Thyroid gland (tissue), 4 donors: ENCODE data around the gene SMCO1. TPM values are rescaled to one million over a fixed set of nuclear protein-coding genes. Genes with fewer than 3 reads are reported as not detected.

Experiments
- DNase-seq, 2 donors: peaks; one replicate each; pipeline ENCODE4 v3.0.0-alpha.2; 2019
- H3K27ac ChIP-seq, 3 donors: fragments of 200-600 bp; sonication (generic); 1 replicate in 2 of 3; 2 replicates in 1 of 3; pipeline ENCODE4 v1.5.1; 2016 to 2019; ENCODE audit warnings: mild to moderate bottlenecking in 1 of 3, moderate library complexity in 1 of 3
- H3K27me3 ChIP-seq: fragments of 200-600 bp; sonication (generic); one replicate; pipeline ENCODE4 v1.5.1; 2019
- H3K36me3 ChIP-seq, 2 donors: fragments of 200-600 bp; sonication (generic); one replicate each; pipeline ENCODE4 v1.5.1; 2016 to 2019
- H3K4me1 ChIP-seq, 2 donors: fragments of 200-600 bp; sonication (generic); one replicate each; pipeline ENCODE4 v1.5.1; 2017 to 2019
- H3K4me3 ChIP-seq, 3 donors: fragments of 200-600 bp; sonication (generic); replicated peaks in 1 of 3; 1 replicate in 2 of 3; 2 replicates in 1 of 3; pipeline ENCODE4 v1.5.1; 2016; ENCODE audit warnings: mild to moderate bottlenecking in 1 of 3
- H3K9me3 ChIP-seq: fragments of 200-600 bp; sonication (generic); one replicate; pipeline ENCODE4 v1.5.1; 2017
- POLR2A ChIP-seq, 2 donors: fragments of 450-650 bp; IDR thresholded peaks; one replicate each; pipeline ENCODE4 v1.6.1; 2017; ENCODE audit warnings: antibody characterized with exemption in 2 of 2, mild to moderate bottlenecking in 2 of 2, moderate library complexity in 1 of 2
- WGBS, 2 donors: methylation state at CpG; one replicate each; pipeline ENCODE4 v1.1.5; 2017; 5-methylcytosine and 5-hydroxymethylcytosine counted together
- intact Hi-C: fragments of 100-400 bp; cut with DNase I; formaldehyde crosslinking; loops from one replicate; pipeline ENCODE4 v1.15.1; 2023
- total RNA-seq, 4 donors: library from RNA; depleted of rRNA; stranded (reverse); fragments of >200 nt; gene quantifications; one replicate each; pipeline ENCODE4 v1.2.3, GENCODE V29; 2016
- TF ChIP-seq, protein P1 (sequence below), 6 experiments: fragments of 200-600 bp in 3 of 6; fragments of 450-650 bp in 3 of 6; sonication (generic) in 3 of 6; IDR thresholded peaks; one replicate each; pipeline ENCODE4 v1.5.1; 2016 to 2019; ENCODE audit warnings: antibody characterized with exemption in 6 of 6, mild to moderate bottlenecking in 2 of 6, inconsistent platforms in 1 of 6, moderate library complexity in 1 of 6

The SMCO1 gene, protein sequence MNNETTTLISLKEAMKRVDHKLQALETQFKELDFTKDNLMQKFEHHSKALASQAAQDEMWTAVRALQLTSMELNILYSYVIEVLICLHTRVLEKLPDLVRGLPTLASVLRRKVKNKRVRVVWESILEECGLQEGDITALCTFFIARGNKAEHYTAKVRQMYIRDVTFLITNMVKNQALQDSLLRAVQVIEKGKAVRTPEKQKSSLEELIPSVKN
- total RNA-seq = not detected

DNA sequence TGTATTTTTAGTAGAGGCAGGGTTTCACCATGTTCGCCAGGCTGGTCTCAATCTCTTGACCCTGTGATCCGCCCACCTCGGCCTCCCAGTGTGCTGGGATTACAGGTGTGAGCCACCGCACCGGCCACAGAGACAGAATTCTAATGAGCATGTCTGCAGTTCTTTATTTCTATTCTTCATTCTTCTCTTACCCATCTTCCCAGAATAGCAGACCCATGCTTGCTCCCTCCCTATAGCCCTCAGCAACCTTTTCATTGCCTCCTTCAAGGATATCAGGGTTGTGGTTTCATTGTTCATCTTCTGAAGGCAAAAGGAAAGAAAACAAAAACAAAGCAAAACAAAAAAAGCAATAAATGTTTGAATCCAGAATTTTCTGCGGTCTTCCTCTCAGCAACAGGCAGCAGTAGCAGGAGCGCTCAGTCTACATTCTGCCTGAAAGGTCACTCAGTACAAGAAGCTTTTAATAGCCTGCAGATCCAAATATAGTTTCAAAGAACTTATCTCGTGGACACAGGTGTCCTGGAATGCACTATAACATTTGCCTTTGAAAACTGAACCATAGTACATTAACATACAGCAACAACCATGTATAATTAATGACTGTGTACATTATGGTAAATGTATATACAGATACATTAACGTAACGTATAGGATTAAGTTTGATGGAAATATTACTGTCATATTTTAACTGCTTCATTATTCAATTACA lies at the start of gene SMCO1:
Gene SMCO1 (minus strand): TSS at position 434 of the 709 bp plus-strand sequence. CDS start 137 bp downstream, at position 297.
- no peaks in the 10 kb centered on the region for H3K36me3 ChIP-seq
- no peaks in the 10 kb centered on the region for H3K9me3 ChIP-seq
- 92 to 94% methylated on average over 10 of the region's 10 CpGs for WGBS, 2 donors
- no peak within 1 kb of the TSS for H3K27ac ChIP-seq
- H3K4me3 ChIP-seq = no peak within 1 kb of the TSS
- intact Hi-C loops = no loop called here
- H3K27me3 ChIP-seq = no peaks in the 10 kb centered on the region
- no peak for TF ChIP-seq POLR2A (IDR thresholded peaks at IDR 0.05)
- TF ChIP-seq, protein P1, sequence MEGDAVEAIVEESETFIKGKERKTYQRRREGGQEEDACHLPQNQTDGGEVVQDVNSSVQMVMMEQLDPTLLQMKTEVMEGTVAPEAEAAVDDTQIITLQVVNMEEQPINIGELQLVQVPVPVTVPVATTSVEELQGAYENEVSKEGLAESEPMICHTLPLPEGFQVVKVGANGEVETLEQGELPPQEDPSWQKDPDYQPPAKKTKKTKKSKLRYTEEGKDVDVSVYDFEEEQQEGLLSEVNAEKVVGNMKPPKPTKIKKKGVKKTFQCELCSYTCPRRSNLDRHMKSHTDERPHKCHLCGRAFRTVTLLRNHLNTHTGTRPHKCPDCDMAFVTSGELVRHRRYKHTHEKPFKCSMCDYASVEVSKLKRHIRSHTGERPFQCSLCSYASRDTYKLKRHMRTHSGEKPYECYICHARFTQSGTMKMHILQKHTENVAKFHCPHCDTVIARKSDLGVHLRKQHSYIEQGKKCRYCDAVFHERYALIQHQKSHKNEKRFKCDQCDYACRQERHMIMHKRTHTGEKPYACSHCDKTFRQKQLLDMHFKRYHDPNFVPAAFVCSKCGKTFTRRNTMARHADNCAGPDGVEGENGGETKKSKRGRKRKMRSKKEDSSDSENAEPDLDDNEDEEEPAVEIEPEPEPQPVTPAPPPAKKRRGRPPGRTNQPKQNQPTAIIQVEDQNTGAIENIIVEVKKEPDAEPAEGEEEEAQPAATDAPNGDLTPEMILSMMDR (IDR thresholded peaks at IDR 0.05) = no peak
- DNase-seq = no peak
- H3K4me1 ChIP-seq = no peaks in the 10 kb centered on the region

DNA sequence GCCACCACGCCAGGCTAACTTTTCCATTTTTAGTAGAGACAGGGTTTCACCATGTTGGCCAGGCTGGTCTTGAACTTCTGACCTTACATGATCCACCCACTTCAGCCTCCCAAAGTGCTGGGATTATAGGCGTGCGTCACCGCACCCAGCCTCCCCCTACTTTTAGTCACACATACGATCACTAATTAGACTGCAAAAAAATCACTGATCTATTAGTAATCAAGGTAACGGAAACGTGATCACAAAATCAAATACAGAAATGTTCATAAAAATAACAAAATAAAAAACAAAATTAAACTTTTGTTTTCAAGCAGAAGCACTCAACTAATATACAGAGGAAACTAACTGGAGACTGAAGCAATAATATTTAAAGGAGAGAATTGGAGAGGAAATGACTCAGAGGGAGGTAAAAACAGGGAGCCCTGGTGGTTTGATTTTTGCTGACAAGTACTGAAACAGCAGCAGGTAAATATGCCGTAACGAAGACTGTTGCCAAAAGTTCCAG lies 48.6 kb upstream of the SMCO1 start:
- no peak for DNase-seq
- H3K27ac ChIP-seq = no peak overlapping the region
- WGBS, 2 donors = 85 to 92% methylated on average over 9 of the region's 9 CpGs
- H3K36me3 ChIP-seq = peaks cover 0 to 13% of the 10 kb centered on the region in 2 donors
- H3K4me3 ChIP-seq = no peak overlapping the region
- no peaks in the 10 kb centered on the region for H3K27me3 ChIP-seq
- H3K9me3 ChIP-seq = no peaks in the 10 kb centered on the region
- TF ChIP-seq, protein P1 (IDR thresholded peaks at IDR 0.05) = no peak
- no peak for TF ChIP-seq POLR2A (IDR thresholded peaks at IDR 0.05)
- intact Hi-C loops = no loop called here
- H3K4me1 ChIP-seq = peaks cover 6 to 7% of the 10 kb centered on the region in 2 donors

DNA sequence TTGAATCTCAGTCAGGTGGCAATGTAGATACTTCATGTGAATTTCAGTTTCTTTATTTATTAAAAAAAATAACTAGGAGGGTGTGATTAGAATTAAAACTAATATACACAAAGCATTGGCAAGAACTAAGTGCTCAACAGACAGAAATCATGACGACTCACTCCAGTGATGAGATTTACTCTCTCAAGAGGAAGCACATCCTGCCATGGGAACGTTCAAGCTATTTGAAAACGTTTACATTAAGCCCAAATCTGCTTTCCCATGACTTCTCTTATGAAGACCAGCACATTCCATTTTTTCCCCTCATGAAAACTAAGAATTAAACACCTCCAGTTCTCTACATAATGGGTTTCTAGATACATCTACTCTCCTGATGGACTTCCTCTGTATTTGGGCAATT lies 44.7 kb upstream of the SMCO1 start:
- intact Hi-C loops = no loop called here
- H3K27me3 ChIP-seq = no peaks in the 10 kb centered on the region
- peaks cover 0 to 13% of the 10 kb centered on the region in 2 donors for H3K36me3 ChIP-seq
- no peak for DNase-seq
- H3K9me3 ChIP-seq = no peaks in the 10 kb centered on the region
- 60 to 65% methylated on average over 3 of the region's 3 CpGs for WGBS, 2 donors
- no peak overlapping the region for H3K27ac ChIP-seq
- TF ChIP-seq, protein P1 (IDR thresholded peaks at IDR 0.05) = no peak
- no peak for TF ChIP-seq POLR2A (IDR thresholded peaks at IDR 0.05)
- H3K4me3 ChIP-seq = no peak overlapping the region
- H3K4me1 ChIP-seq = no peaks in the 10 kb centered on the region

DNA sequence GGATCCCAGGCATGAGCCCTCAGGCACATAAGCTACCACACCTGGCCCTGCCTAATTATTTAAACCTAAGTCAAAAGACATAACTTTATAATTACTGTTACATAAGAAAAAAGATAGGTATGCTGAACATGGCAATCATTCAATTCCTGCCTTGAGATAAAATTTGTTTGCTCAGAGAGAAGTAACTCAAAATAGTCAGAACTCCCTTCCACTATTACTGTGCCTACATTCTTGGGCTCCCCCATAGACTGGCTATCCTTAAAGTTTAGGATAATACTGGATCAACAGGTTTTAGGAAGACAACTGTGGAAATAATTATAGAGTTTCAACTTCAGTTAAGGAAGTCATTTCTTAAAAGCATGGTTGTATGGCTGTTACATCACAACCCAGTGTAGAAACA lies 43.3 kb upstream of the SMCO1 start:
- no peaks in the 10 kb centered on the region for H3K9me3 ChIP-seq
- no peaks in the 10 kb centered on the region for H3K4me1 ChIP-seq
- intact Hi-C loops = no loop called here
- TF ChIP-seq, protein P1 (IDR thresholded peaks at IDR 0.05) = no peak
- TF ChIP-seq POLR2A (IDR thresholded peaks at IDR 0.05) = no peak
- H3K36me3 ChIP-seq = peaks cover 0 to 13% of the 10 kb centered on the region in 2 donors
- no peak overlapping the region for H3K27ac ChIP-seq
- H3K4me3 ChIP-seq = no peak overlapping the region
- DNase-seq = no peak
- no peaks in the 10 kb centered on the region for H3K27me3 ChIP-seq

DNA sequence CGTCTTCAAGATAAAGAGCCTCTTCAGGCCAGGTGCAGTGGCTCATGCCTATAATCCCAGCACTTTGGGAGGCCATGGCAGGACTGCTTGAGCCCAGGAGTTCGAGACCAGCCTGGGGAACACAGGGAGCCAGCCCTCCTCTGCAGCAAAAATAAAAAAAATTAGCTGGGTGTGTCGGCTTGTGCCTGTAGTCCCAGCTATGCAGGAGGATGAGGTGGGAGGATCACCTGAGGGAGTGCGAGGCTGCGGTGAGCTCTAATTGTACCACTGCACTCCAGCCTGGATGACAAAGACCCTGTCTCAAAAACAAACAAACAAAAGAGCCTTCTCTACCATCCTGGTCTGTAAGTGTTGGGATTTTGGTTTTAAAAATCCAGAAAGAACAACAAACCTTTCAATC lies 42.1 kb upstream of the SMCO1 start:
- intact Hi-C loops = no loop called here
- WGBS, 2 donors = 73 to 89% methylated on average over 5 of the region's 5 CpGs
- no peak overlapping the region for H3K4me3 ChIP-seq
- no peaks in the 10 kb centered on the region for H3K27me3 ChIP-seq
- peaks cover 0 to 13% of the 10 kb centered on the region in 2 donors for H3K36me3 ChIP-seq
- no peaks in the 10 kb centered on the region for H3K9me3 ChIP-seq
- TF ChIP-seq POLR2A (IDR thresholded peaks at IDR 0.05) = no peak
- TF ChIP-seq, protein P1 (IDR thresholded peaks at IDR 0.05) = no peak
- no peak for DNase-seq
- H3K4me1 ChIP-seq = no peaks in the 10 kb centered on the region
- H3K27ac ChIP-seq = no peak overlapping the region
